SU-DHL-6 (cell line): Measurements from ENCODE around the gene USP6NL.

Experiments used
- CTCF ChIP-seq: fragments of 200-600 bp; sonication (generic); IDR thresholded peaks from one replicate; pipeline ENCODE4 v1.5.1; 2017; ENCODE audit warnings: antibody characterized with exemption, mild to moderate bottlenecking, low read length, moderate library complexity; ENCODE audit not compliant: insufficient read depth, poor library complexity, severe bottlenecking
- EZH2phosphoT487 ChIP-seq: fragments of 200-600 bp; sonication (generic), shearing (Covaris generic); conservative IDR thresholded peaks from 2 replicates; pipeline ENCODE4 v1.6.1; 2018; ENCODE audit warnings: mild to moderate bottlenecking, antibody characterized with exemption, low read length, moderate library complexity, mixed read lengths

- TF ChIP-seq CTCF (no peak), EZH2phosphoT487 (no peak)
Observed at GRCh38 chr10:11609492-11610093, 1.9 kb downstream of the USP6NL start.
